HEK293T (cell line): Measurements from ENCODE around the gene SIPA1L3.

ENCODE experiments used
- CTCF ChIA-PET: fragments of 350-600 bp; formaldehyde crosslinking; extraction: SDS; loops from one replicate; lab custom pipeline; 2021; ENCODE audit warnings: antibody characterized with exemption, inconsistent platforms; lab: Yijun Ruan, JAX
- POLR2A ChIA-PET: fragments of 350-600 bp; formaldehyde crosslinking; extraction: SDS; loops from one replicate; lab custom pipeline; 2020; ENCODE audit warnings: antibody characterized with exemption, inconsistent platforms; lab: Yijun Ruan, JAX
- DNase-seq: peaks from one replicate; pipeline ENCODE4 v3.0.0; 2012; ENCODE audit warnings: mixed read lengths; ENCODE audit errors: extremely low spot score
- ARNT ChIP-seq: fragments of 450-650 bp; IDR thresholded peaks from 2 replicates; pipeline ENCODE4 v1.6.1; 2017; ENCODE audit warnings: mild to moderate bottlenecking
- BHLHE40 ChIP-seq: fragments of 450-650 bp; IDR thresholded peaks from 2 replicates; pipeline ENCODE4 v1.6.1; 2016; ENCODE audit warnings: mild to moderate bottlenecking, moderate library complexity, borderline replicate concordance
- CTBP1 ChIP-seq: fragments of 450-650 bp; IDR thresholded peaks from 2 replicates; pipeline ENCODE4 v1.6.1; 2016; ENCODE audit warnings: borderline replicate concordance
- ELF4 ChIP-seq: fragments of 450-650 bp; IDR thresholded peaks from 2 replicates; pipeline ENCODE4 v1.6.1; 2017; ENCODE audit warnings: antibody characterized with exemption
- FOXA1 ChIP-seq: fragments of 450-650 bp; IDR thresholded peaks from 2 replicates; pipeline ENCODE4 v1.6.1; 2016; ENCODE audit warnings: mild to moderate bottlenecking
- FOXK2 ChIP-seq: fragments of 450-650 bp; IDR thresholded peaks from 2 replicates; pipeline ENCODE4 v1.6.1; 2016; ENCODE audit warnings: mild to moderate bottlenecking
- FOXM1 ChIP-seq: fragments of 450-650 bp; IDR thresholded peaks from 2 replicates; pipeline ENCODE4 v1.6.1; 2017; ENCODE audit warnings: mild to moderate bottlenecking, borderline replicate concordance
- HDGF ChIP-seq: fragments of 450-650 bp; IDR thresholded peaks from 2 replicates; pipeline ENCODE4 v1.6.1; 2017; ENCODE audit warnings: antibody characterized with exemption, borderline replicate concordance
- L3MBTL2 ChIP-seq: fragments of 450-650 bp; conservative IDR thresholded peaks from 2 replicates; pipeline ENCODE4 v1.6.1; 2016; ENCODE audit warnings: mild to moderate bottlenecking
- LEF1 ChIP-seq: fragments of 450-650 bp; IDR thresholded peaks from 2 replicates; pipeline ENCODE4 v1.6.1; 2017; ENCODE audit warnings: mild to moderate bottlenecking, borderline replicate concordance
- NFRKB ChIP-seq: fragments of 450-650 bp; IDR thresholded peaks from 2 replicates; pipeline ENCODE4 v1.6.1; 2016; ENCODE audit warnings: mild to moderate bottlenecking, moderate library complexity
- PKNOX1 ChIP-seq: fragments of 450-650 bp; IDR thresholded peaks from 2 replicates; pipeline ENCODE4 v1.6.1; 2016
- SP1 ChIP-seq: fragments of 450-650 bp; IDR thresholded peaks from 2 replicates; pipeline ENCODE4 v1.6.1; 2017
- SUZ12 ChIP-seq: fragments of 450-650 bp; IDR thresholded peaks from 2 replicates; pipeline ENCODE4 v1.6.1; 2016; ENCODE audit warnings: mild to moderate bottlenecking
- TARDBP ChIP-seq: fragments of 450-650 bp; IDR thresholded peaks from 2 replicates; pipeline ENCODE4 v1.6.1; 2016
- ZNF384 ChIP-seq: fragments of 450-650 bp; IDR thresholded peaks from 2 replicates; pipeline ENCODE4 v1.6.1; 2016

Gene SIPA1L3

DNA sequence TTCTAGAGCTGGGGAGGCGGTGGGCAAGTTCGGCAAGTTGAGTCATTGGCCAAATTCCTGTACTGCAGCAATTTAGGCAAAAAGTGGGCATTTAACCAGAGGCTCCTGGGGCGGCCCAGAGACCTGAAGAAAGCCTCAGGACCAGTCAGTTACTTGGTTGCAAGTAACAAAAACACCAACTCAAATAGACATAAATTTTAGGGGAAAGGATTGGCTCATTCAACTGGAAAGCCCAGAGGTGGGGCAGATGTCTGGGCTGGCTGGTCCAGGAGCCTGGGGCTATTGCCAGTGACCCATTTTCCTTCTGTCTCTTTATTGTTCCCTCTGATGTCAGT is 97.1 kb downstream of the SIPA1L3 start:
- TF ChIP-seq PKNOX1 (no peak), SP1 (no peak), FOXK2 (no peak), TARDBP (no peak), FOXM1 (no peak), L3MBTL2 (no peak), ZNF384 (no peak), NFRKB (no peak), ELF4 (no peak), CTBP1 (no peak), FOXA1 (no peak), ARNT (no peak), SUZ12 (no peak), HDGF (no peak), LEF1 (no peak), BHLHE40 (no peak)

GRCh38 chr19:38004521-38005223 is 97.7 kb downstream of the SIPA1L3 start:
- CTCF ChIA-PET: interaction anchor here (1.0 kb wide), 2 partner anchors 15 to 51 kb away, joined by 3 read pairs; no protein-coding TSS in a partner anchor
- peak; percentile 82 for DNase-seq
- TF ChIP-seq ELF4: no peak
- peak; percentile 27 for TF ChIP-seq L3MBTL2
- POLR2A ChIA-PET: interaction anchor here (0.6 to 3.7 kb wide), 25 partner anchors 10 to 369 kb away, joined by 3 to 39 read pairs (median 3); partner anchors contain the start of genes PSMD8, SIPA1L3, WDR87 and ZNF573

More for the DNA sequence above, 97.1 kb downstream of the SIPA1L3 start:
- no peak for DNase-seq
- POLR2A ChIA-PET: interaction anchor here (0.6 to 3.7 kb wide), 23 partner anchors 11 to 370 kb away, joined by 3 to 39 read pairs (median 3); partner anchors contain the start of genes PSMD8, SIPA1L3, WDR87 and ZNF573
- CTCF ChIA-PET: interaction anchor here (0.6 to 1.6 kb wide), 4 partner anchors 14 to 52 kb away, joined by 3 to 6 read pairs (median 3); no protein-coding TSS in a partner anchor

DNA sequence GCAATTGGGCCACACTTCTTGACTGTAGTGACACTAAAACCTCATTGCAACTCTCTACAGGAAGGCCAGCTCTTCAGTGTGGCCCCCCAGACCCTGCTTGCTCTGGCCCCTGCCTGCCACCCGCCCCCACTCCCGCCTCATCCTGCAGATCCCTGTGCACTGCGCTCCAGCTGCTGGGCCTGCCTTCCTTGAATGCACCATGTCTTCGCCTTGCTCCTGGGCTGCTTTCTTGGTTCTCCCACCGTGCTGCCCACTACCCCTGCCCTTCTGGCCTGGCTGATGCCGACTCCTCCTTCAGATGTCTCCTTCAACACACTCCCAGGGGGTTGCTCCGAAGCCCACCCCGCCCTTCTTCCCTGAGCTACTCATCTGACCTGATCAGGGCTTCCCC is 98.2 kb downstream of the SIPA1L3 start:
- POLR2A ChIA-PET: interaction anchor here (0.6 to 3.7 kb wide), 10 partner anchors 13 to 261 kb away, joined by 3 to 39 read pairs (median 4); partner anchors contain the start of genes SIPA1L3 and WDR87
- no peak for DNase-seq
- TF ChIP-seq FOXM1: no peak
- no peak for TF ChIP-seq BHLHE40
- CTCF ChIA-PET: no interaction called here

GRCh38 chr19:38006361-38007045 is 99.5 kb downstream of the SIPA1L3 start:
- POLR2A ChIA-PET: interaction anchor here (2.2 to 3.7 kb wide), 2 partner anchors 17 to 99 kb away, joined by 7 to 39 read pairs; partner anchors contain the start of genes SIPA1L3 and WDR87
- CTCF ChIA-PET: no interaction called here
- TF ChIP-seq FOXM1 (no peak), CTBP1 (no peak), TARDBP (no peak), FOXA1 (no peak), HDGF (no peak), LEF1 (no peak), ELF4 (no peak), ZNF384 (no peak), SUZ12 (no peak), BHLHE40 (no peak), SP1 (no peak), ARNT (no peak), PKNOX1 (no peak), FOXK2 (no peak), L3MBTL2 (no peak), NFRKB (no peak)
- DNase-seq: no peak

DNA sequence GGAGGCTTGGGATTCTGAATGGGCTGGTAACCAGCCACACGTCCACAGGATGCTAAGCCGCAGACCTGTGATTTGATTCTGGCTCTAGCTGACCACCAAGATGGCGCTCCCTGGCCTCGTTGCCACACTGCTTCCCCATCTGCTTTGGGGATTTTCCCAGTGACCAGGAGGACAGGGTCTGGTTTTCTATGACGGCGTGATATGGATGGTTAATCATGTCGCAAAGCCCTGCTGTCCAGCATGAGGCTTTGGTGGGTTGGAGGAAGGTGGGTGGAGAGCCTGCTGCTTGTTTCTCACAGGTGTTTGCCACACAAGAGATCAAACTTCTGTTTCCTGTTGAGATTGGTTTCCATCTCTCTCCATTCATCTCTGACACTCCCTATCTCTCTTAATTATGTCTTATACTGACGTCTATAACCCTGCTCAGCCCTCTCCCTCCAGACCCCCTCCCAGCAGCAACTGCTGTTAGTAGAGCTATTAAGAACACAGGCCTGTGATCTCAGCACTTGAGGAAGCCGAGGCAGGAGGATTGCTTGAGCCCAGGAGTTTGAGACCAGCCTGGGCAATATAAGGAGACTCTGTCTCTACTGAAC is 102.7 kb downstream of the SIPA1L3 start:
- CTCF ChIA-PET: no interaction called here
- DNase-seq: no peak
- no peak for TF ChIP-seq FOXK2
- no peak for TF ChIP-seq FOXM1
- no peak for TF ChIP-seq ELF4
- no peak for TF ChIP-seq PKNOX1
- TF ChIP-seq TARDBP: no peak
- POLR2A ChIA-PET: no interaction called here

- TF ChIP-seq FOXM1 (no peak), SP1 (no peak), FOXK2 (no peak), NFRKB (no peak), SUZ12 (no peak), FOXA1 (no peak), TARDBP (no peak), ELF4 (no peak), ARNT (no peak)
- no peak for DNase-seq
- CTCF ChIA-PET: no interaction called here
- POLR2A ChIA-PET: no interaction called here
Observed at GRCh38 chr19:38011426-38011825, 104.4 kb downstream of the SIPA1L3 start.
